HG03045 (cell line): ENCODE results near the gene MCAT.

Experiments
- ATAC-seq: cut with Tn5 transposase; IDR thresholded peaks from one replicate; pipeline ENCODE4 v1.9.1; 2021; ENCODE audit warnings: mild to moderate bottlenecking, moderate library complexity; ENCODE audit not compliant: unreplicated experiment

The MCAT gene

DNA sequence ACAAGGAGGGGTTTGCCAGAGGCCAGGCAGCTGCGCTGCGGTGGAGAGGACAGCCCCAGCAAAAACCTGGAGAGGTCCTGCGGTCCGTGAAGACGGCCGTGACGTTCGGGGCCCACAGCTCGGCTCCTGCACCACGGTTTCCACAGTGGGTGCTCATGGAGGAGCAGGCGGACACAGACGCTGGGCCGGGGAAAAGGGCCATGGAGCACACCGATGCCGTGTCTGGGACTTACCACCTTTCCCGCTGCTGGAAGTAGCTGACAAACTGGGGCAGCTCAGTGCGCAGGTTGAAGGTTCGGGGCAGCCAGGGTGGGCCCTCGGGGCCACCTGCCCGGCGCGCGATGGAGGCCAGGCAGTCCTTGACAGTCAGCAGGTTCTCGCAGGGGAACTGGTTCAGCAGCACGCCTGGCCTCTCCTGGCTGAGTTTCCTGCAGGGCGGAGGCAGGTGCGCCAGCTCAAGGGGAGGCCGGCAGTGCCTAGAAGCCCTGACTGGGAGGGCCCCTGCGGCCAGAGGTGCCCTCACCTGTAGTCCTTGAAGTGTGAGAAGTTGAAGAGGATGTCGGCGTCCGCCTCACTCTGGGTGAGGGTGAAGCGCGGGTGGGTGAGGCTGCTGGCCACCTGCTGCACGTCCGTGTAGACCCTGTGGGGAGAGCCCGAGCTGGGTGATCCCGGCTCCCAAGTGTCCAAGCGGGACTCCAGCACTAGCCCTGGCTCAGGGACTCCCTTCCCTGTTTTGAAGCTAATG is 30.9 kb upstream of the MCAT start:
- ATAC-seq: no peak

DNA sequence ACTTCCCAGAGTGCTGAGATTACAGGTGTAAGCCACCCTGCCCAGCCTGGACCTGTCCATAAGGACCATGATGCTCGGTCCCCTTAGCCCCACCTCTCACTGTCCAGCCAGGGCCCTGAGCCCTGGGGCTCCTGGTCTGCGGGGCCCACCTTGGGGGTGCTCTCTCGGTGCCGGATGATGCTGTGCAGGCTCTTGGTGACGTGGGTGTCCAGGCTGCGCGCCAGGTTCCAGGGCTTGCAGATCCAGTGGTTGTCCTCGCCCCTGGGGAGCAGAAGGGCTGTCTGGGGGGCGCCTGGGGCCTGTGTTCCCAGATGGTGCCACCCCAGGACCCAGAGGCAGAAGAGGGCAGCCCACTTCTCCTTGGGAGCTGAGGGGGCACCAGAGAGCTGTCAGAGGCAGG is 30.4 kb upstream of the MCAT start:
- ATAC-seq: no peak

GRCh38 chr22:43172191-43172590 is 29.0 kb upstream of the MCAT start:
- no peak for ATAC-seq

DNA sequence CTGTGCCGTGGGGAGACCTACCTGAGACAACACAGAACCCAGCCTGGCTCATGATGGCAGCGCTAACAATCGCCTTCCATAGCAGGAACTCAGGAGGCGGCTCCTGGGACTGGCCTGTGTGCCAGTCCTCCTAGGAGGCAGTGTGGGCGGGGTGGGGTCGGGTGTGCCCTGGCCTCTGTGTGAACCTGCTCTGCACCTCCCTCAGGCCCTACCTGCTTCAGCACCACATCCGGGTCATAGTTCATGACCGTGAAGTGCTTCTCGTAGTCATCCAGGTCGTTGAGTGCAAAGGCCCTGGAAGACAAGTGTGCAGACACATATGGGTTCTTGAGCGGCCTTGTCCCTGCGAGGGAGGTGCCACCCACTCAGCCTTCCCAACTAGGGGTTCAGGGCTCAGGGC is 28.4 kb upstream of the MCAT start:
- no peak for ATAC-seq

GRCh38 chr22:43171019-43171491 is 27.9 kb upstream of the MCAT start:
- ATAC-seq: no peak

DNA sequence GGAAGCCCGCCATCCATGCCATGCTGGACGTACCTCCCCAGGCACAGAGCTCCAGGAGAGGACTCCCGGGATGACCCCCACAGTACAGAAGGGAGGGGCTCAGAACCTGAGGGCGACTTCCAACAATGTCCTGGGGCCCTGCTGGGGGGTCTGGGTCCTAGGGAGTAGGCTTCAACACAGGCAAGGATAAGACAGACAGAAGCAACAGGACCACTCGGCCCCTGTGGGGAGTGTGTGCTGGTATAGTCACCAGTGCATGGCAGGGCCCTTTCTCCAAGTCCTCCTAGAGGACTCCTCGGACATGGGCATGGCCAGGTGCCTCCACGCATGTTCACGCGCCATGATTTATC is 26.9 kb upstream of the MCAT start:
- no peak for ATAC-seq

GRCh38 chr22:43169310-43170130 is 26.3 kb upstream of the MCAT start:
- ATAC-seq: no peak

GRCh38 chr22:43168471-43169309 is 25.5 kb upstream of the MCAT start:
- no peak for ATAC-seq

DNA sequence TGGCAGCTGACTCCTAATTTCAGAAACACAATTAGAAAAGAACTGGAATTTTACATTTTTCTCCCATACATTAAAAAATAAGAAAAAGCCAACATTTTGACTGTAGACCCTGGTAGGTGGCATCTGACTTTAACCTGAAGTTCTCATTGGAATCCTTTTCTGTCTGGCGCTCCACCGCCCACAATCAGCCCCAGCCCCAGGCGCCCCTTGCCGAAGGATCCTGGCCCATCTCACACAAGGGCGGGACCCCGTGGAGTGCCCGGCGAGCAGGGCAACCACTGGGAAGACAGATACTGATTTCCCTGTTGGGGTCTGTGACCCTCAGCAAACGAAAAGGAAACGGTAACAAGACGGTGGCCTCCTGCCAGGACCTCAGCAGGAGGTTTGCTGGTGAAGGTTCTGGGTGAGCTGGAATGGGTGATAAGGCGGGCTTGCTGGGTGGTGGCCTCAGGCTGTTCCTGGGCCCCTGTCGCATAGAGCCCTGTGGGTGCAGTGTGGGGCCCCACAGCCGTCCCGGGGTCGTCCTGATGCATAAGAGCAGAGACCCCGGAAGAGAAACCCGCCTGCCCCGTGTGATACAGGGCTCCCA is 23.9 kb upstream of the MCAT start:
- no peak for ATAC-seq

DNA sequence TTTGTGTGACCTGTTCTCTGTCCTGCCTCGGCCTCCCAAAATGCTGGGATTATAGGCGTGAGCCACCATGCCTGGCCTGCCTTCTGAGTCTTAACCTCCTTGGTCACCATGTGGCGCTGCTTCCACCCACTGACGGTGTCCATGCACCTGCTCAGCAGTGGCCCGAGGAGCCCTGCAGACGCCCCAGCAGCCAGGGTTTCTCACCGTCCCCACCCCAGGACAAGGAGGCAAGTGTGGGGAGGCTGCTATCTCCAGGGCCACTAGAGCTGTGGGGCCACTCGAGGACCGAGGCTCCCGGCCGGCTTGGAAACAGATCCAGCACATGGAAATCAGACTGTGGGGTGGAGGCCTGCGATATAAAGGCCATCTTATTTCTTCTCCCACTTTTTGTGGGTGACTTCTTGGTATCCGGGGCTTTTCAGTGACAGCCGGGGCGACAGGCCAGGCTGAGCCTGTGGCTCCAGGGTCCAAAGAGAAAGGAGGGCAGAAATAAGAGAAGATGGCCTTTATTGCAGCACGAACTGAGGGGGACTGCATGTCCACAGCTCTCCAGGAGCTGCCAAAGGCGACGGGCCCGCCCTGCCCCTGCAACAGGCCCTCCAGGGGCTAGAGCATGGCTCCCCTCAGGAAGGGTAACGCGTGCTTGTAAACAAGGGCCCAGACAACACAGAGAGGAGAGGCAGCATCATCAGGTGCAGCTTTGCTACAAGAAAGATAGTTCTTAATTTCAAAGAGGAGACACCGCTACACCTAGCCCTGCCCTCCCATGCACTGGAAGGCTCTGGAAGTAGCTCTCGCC is 23.1 kb upstream of the MCAT start:
- ATAC-seq: no peak

DNA sequence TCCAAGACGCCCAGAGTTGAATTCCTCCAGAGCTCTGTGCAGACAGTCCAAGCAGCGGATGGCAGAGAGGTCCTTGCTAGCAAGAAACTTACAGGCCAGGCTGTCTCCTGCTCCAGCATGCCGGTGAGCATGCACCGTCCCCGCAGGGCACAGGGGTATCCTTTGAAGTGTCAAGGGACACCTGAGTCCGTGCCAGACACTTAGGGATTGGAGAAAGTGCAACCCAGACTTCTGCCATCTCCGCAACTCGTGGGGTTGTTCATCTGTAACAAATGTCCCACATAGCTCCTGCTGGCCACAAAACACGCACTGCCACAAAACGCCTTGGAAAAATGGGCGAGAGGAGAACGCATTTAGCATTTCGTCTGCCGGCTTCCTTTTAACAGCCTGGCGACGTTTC is 21.4 kb upstream of the MCAT start:
- no peak for ATAC-seq

- ATAC-seq: no peak
Observed at GRCh38 chr22:43163241-43163795, 20.1 kb upstream of the MCAT start.

- no peak for ATAC-seq
Observed at GRCh38 chr22:43162412-43163150, 19.4 kb upstream of the MCAT start.

GRCh38 chr22:43160497-43161126 is 17.4 kb upstream of the MCAT start:
- no peak for ATAC-seq

GRCh38 chr22:43159484-43160178 is 16.4 kb upstream of the MCAT start:
- ATAC-seq: no peak

- no peak for ATAC-seq
Observed at GRCh38 chr22:43158778-43159483, 15.7 kb upstream of the MCAT start.

- ATAC-seq: no peak
Observed at GRCh38 chr22:43157874-43158546, 14.8 kb upstream of the MCAT start.
